Prostate gland (tissue), 2 donors: ENCODE measurements around the gene AFF3.

Experiments
- CTCF ChIP-seq, 4 experiments: fragments of 200-600 bp in 2 of 4; fragments of 450-650 bp in 2 of 4; sonication (generic) in 2 of 4; IDR thresholded peaks; 1 replicate in 3 of 4; 2 replicates in 1 of 4; pipeline ENCODE4 v1.5.1; 2016 to 2019; ENCODE audit warnings: antibody characterized with exemption in 4 of 4, mild to moderate bottlenecking in 2 of 4, moderate library complexity in 2 of 4
- POLR2A ChIP-seq: fragments of 450-650 bp; IDR thresholded peaks from one replicate; pipeline ENCODE4 v1.6.1; 2016; ENCODE audit warnings: antibody characterized with exemption, mild to moderate bottlenecking
- POLR2AphosphoS5 ChIP-seq: sonication (generic); formaldehyde crosslinking; IDR thresholded peaks from one replicate; pipeline ENCODE4 v1.6.1; 2017; ENCODE audit warnings: antibody characterized with exemption

GRCh38 chr2:99770876-99771275 lies 371.5 kb downstream of the AFF3 start:
- TF ChIP-seq CTCF (IDR thresholded peaks at IDR 0.05) (no peak), POLR2A (no peak), POLR2AphosphoS5 (no peak)
